OCI-LY7 (cell line): ENCODE data around the gene IGSF3.

Source experiments
- CTCF ChIP-seq: fragments of 200-600 bp; sonication (generic); conservative IDR thresholded peaks from 2 replicates; pipeline ENCODE4 v1.5.1; 2014; ENCODE audit warnings: mild to moderate bottlenecking, antibody characterized with exemption, low read length, moderate library complexity, mixed read lengths
- EZH2phosphoT487 ChIP-seq: fragments of 200-600 bp; sonication (generic); IDR thresholded peaks from 2 replicates; pipeline ENCODE4 v1.6.1; 2018; ENCODE audit warnings: low read depth, borderline replicate concordance, mild to moderate bottlenecking, mixed run types, antibody characterized with exemption, low read length, moderate library complexity, mixed read lengths

- TF ChIP-seq CTCF (no peak), EZH2phosphoT487 (no peak)
These were observed 110.1 kb downstream of the IGSF3 start for GRCh38 chr1:116557323-116557878.
